NCI-H1436 treated with DMSO at 0.1 percent for 48 hours (cell line): ENCODE measurements around the gene ENOSF1.
A peak's percentile ranks its signal among the peaks of the same experiment; 100 is the strongest.

Experiments
- DNase-seq: peaks from one replicate; lab custom pipeline; 2025; lab: John Stamatoyannopoulos, UW

The ENOSF1 gene

GRCh38 chr18:673317-673716 is 39.1 kb downstream of the ENOSF1 start:
- DNase-seq = no peak

- DNase-seq = no peak
Observed at GRCh38 chr18:671405-671804, 41.0 kb downstream of the ENOSF1 start.

GRCh38 chr18:670522-670921 is 41.9 kb downstream of the ENOSF1 start:
- no peak for DNase-seq

- no peak for DNase-seq
Observed at GRCh38 chr18:669077-669476, 43.4 kb downstream of the ENOSF1 start.

DNA sequence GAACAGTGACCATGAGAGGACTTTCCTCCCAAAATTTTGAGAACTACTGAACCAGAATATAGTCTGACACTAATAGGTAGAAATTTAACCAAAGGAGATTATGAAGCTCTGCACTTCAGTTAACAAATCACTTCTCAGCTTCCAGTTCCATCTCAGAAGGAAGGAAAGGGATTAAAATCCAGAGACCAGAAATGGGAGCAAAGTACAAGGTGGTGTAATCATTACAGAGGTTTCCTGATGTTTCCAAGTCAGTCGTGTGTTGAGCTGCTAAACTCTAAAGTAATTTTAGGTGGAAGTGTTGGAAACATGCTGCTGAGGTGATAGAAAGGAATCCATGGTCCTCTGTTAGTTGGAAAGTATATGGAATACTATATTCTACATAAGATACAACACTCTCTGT is 44.2 kb downstream of the ENOSF1 start:
- DNase-seq = no peak

DNA sequence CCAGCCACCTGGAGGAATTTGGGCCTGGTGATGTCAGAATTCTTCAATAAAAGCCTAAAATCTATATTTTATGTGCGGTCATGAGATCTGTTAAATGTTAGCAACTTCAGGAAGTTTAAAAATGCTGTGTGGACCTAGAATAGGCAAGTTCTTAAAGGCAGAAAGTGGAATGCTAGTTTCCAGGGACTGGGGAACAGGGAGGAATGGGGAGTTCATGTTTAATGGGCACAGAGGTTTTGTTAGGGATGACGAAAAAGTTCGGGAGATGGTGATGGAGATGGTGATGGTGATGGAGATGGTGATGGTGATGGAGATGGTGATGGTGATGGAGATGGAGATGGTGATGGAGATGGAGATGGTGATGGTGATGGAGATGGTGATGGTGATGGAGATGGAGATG is 45.8 kb downstream of the ENOSF1 start:
- no peak for DNase-seq

DNA sequence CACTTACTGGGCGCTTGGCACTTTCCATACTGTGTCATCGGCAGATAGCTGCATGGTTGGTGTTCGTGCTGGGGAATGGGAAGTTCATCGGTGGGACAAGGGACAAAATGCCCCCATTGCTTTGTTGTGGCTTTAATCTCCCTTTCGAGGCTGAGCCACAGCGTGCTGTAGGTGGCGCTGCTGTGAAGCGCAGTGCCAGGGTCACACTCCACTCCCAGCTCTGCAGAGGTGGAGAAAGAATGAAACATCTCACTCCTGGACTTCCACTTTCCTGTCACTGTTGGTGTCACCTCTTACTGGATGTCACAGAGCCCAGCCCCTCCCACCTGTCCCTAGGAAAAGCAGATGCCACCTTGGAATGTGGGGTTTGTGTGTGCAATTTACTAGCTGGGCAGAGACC is 46.3 kb downstream of the ENOSF1 start:
- DNase-seq = no peak

DNA sequence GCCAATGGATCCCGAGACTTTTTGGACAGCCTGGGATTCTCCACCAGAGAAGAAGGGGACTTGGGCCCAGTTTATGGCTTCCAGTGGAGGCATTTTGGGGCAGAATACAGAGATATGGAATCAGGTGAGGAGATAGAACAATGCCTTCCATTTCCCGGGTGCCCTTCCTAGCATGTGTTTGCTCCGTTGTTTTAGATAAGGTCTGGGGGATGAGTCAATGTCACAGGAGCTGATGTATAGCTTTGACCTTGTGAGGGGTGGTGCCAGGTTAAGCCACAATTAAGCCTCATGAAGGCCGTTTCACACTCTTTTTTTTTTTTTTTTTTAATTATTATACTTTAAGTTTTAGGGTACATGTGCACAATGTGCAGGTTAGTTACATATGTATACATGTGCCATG is 50.2 kb downstream of the ENOSF1 start:
- DNase-seq = no peak

DNA sequence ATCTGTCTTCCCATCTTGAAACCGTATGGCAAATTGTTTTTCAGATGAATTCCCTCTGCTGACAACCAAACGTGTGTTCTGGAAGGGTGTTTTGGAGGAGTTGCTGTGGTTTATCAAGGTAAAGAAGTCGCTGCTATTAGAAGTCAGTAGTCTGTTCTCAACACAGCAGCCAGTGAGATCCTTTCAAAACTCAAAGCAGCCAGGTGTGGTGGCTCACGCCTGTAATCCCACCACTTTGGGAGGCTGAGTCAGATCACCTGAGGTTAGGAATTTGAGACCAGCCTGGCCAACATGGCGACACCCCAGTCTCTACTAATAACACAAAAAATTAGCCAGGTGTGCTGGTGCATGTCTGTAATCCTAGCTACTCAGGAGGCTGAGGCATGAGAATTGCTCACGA is 52.8 kb downstream of the ENOSF1 start:
- DNase-seq = no peak

- no peak for DNase-seq
Observed at GRCh38 chr18:658947-659533, 53.4 kb downstream of the ENOSF1 start.

GRCh38 chr18:658001-658946 is 54.2 kb downstream of the ENOSF1 start:
- peak; percentile 85 for DNase-seq

DNA sequence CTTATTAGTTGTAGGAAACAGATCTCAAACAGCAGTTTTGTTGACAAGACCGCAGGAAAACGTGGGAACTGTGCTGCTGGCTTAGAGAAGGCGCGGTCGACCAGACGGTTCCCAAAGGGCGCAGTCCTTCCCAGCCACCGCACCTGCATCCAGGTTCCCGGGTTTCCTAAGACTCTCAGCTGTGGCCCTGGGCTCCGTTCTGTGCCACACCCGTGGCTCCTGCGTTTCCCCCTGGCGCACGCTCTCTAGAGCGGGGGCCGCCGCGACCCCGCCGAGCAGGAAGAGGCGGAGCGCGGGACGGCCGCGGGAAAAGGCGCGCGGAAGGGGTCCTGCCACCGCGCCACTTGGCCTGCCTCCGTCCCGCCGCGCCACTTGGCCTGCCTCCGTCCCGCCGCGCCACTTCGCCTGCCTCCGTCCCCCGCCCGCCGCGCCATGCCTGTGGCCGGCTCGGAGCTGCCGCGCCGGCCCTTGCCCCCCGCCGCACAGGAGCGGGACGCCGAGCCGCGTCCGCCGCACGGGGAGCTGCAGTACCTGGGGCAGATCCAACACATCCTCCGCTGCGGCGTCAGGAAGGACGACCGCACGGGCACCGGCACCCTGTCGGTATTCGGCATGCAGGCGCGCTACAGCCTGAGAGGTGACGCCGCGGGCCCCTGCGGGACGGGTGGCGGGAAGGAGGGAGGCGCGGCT is 55.0 kb downstream of the ENOSF1 start, which contains the start of gene TYMS:
TSS of gene TYMS (plus strand) at position 343 of the 690 bp plus-strand sequence. CDS start at position 433, 90 bp downstream.
- DNase-seq = peak; percentile 65

GRCh38 chr18:655445-655844 is 57.0 kb downstream of the ENOSF1 start:
- no peak for DNase-seq

- DNase-seq = no peak
Observed at GRCh38 chr18:654601-655000, 57.8 kb downstream of the ENOSF1 start.

- DNase-seq = no peak
Observed at GRCh38 chr18:653512-653911, 58.9 kb downstream of the ENOSF1 start.

- no peak for DNase-seq
Observed at GRCh38 chr18:652131-652530, 60.3 kb downstream of the ENOSF1 start.

- DNase-seq = no peak
Observed at GRCh38 chr18:650428-650858, 62.0 kb downstream of the ENOSF1 start.

DNA sequence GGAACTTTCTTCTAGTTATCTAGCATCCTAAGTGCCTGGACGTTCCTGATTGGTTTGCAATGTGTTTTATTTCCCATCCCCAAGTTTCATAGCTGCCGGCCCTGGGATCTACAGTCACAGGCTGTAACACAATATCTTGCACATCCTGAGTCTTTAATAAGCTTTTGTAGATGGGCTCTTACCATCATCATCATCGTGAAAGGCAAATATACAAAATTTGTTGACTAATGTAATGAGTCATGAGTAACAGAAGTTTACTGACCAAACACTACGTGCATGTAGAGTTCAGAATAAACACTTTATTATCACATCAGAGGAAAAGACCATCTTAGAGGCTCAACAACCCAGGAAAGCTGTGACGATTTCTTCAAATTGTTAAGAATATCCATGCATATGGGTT is 63.1 kb downstream of the ENOSF1 start:
- peak; percentile 11 for DNase-seq

- DNase-seq = no peak
Observed at GRCh38 chr18:647304-647703, 65.1 kb downstream of the ENOSF1 start.

DNA sequence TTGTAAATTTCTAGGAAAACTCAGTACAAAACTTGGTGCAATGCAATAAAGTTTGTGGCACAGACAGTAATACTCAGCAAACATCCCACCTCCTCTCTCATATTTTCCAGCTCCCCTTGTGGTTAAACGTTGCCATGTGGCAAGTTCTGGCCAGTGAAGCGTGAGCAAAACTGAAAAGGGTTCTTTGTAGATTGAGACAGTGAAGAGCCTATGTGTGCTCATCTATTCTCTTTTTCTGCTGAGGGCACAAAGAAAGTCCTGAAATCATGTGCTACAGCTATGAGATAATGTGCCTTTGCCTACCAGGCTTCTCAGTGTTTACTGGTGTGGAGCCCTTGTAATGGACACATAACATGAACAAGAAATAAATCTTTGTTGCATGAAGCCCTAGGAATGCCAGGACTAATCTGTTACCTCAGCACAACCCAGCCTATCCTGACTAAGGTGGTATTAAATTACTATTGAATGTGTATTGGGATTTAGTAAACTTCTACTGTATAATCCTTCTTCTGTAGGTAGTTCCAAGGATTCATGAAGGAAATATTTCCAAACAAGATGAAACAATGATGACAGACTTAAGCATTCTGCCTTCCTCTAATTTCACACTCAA is 67.9 kb downstream of the ENOSF1 start:
- DNase-seq = no peak

GRCh38 chr18:641224-641623 is 71.2 kb downstream of the ENOSF1 start:
- no peak for DNase-seq

DNA sequence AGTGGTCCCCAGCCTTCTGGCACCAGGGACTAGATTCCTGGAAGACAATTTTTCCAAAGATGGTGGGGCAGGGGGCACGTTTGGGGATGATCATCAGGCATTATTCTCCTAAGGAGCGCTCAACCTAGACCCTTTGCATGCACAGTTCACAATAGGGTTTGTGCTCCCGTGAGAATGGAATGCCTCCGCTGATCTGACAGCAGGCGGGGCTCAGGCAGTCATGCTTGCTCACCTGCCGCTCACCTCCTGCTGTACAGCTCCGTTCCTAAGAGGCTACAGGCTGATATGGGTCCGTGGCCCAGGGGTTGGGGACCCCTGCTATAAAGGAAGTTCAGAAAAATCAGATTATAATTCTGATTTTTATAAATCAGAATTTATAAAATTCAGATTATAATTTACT is 77.3 kb downstream of the ENOSF1 start:
- no peak for DNase-seq
